Measurements from ENCODE around the gene PIR. TPM values are rescaled to one million over a fixed set of nuclear protein-coding genes. Genes with fewer than 3 reads are reported as not detected.

PIR gene
- total RNA-seq, 1 donor from 2014 or later, result 45.0 TPM

DNA sequence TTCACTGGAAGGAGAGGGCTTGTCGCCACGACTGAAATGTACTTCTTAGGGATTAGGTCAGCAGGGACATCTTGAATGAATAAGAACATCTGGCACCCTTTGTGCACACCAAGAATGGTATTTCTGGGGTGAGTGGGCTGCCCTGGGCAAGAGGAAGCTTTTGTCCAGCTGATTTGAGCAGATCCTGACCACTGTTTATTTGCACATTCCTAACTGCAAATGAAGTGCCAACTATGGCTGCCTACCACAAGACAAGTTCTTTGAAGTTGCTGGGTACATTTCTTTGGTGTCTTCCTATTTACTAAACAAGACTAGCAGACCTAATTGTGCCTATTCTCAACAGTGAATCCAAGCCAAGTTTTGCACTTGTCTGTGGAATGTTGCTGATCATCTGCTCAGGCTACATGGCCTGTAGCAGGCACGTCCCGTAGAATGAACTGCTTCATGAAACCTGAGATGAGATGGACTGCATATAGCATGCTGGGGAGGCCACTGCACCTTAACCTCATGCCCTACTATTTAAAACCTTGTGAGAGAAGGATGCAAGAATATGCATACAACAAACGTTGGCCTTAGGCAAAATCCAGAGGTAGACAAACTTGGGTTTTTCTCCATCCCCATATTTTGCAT, 45.0 kb downstream of the PIR start:
- Histone ChIP-seq H3K9ac (no peak overlapping the region), H2AFZ (replicated peaks) (no peak overlapping the region), H3K27ac (peak overlapping the region; percentile 86), H3K79me2 (ENCODE audit: low read depth) (no peaks in the 10 kb centered on the region), H3K4me3 (no peak overlapping the region), H3K27me3 (no peaks in the 10 kb centered on the region), H3K4me1 (peaks cover 46% of the 10 kb centered on the region), H3K9me3 (ENCODE audit: low read depth) (no peaks in the 10 kb centered on the region), H3K4me2 (peak overlapping the region; percentile 58), H4K20me1 (ENCODE audit: low read depth) (no peaks in the 10 kb centered on the region), H3F3A (ENCODE audit: low read depth) (peaks cover 13% of the 10 kb centered on the region), H3K36me3 (no peaks in the 10 kb centered on the region)
- peaks cover 2% of the 10 kb centered on the region for H3K9me3 Mint-ChIP-seq
- TF ChIP-seq EZH2phosphoT487 (IDR thresholded peaks at IDR 0.05), result no peak
- TF ChIP-seq, protein P1, sequence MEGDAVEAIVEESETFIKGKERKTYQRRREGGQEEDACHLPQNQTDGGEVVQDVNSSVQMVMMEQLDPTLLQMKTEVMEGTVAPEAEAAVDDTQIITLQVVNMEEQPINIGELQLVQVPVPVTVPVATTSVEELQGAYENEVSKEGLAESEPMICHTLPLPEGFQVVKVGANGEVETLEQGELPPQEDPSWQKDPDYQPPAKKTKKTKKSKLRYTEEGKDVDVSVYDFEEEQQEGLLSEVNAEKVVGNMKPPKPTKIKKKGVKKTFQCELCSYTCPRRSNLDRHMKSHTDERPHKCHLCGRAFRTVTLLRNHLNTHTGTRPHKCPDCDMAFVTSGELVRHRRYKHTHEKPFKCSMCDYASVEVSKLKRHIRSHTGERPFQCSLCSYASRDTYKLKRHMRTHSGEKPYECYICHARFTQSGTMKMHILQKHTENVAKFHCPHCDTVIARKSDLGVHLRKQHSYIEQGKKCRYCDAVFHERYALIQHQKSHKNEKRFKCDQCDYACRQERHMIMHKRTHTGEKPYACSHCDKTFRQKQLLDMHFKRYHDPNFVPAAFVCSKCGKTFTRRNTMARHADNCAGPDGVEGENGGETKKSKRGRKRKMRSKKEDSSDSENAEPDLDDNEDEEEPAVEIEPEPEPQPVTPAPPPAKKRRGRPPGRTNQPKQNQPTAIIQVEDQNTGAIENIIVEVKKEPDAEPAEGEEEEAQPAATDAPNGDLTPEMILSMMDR (IDR thresholded peaks at IDR 0.05), result no peak
- no peak for TF ChIP-seq EZH2 (IDR thresholded peaks at IDR 0.05)
- peak; percentile 68 for DNase-seq (ENCODE audit: low spot score)
- H3K4me3 Mint-ChIP-seq, result no peak overlapping the region
- peaks cover 17% of the 10 kb centered on the region for H3K36me3 Mint-ChIP-seq
- peak overlapping the region; percentile 72 for H3K27ac Mint-ChIP-seq
- H3K27me3 Mint-ChIP-seq (ENCODE audit: insufficient read depth, low read depth), result no peaks in the 10 kb centered on the region
- H3K4me1 Mint-ChIP-seq, result peaks cover 18% of the 10 kb centered on the region

DNA sequence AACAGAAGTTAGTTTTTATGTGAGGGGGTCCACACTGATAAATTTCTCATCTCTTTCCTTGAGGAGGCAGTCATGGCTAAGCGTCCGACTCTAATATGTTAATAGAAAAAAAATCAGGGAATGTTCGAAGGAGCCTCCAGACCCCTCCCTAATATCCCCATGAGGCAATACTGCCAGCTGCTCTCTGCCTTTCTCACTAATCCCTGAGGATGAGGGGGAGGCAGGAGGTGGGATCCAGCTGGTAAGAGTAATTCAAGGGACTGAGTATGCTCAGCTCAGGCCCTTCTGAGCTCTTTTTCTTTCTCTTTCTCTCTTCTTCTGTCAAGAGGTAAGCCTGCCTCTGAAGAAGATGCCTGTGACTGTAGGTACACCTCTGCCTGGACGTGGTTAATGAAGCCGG, 51.7 kb downstream of the PIR start:
- H3K27ac Mint-ChIP-seq, result peak overlapping the region; percentile 15
- DNase-seq (ENCODE audit: low spot score), result peak; percentile 42
- Histone ChIP-seq H2AFZ (replicated peaks) (no peak overlapping the region), H3K4me3 (no peak overlapping the region), H3F3A (ENCODE audit: low read depth) (peaks cover 4% of the 10 kb centered on the region), H3K9me3 (ENCODE audit: low read depth) (no peaks in the 10 kb centered on the region), H4K20me1 (ENCODE audit: low read depth) (no peaks in the 10 kb centered on the region), H3K4me1 (peaks cover 19% of the 10 kb centered on the region), H3K79me2 (ENCODE audit: low read depth) (no peaks in the 10 kb centered on the region), H3K27me3 (no peaks in the 10 kb centered on the region), H3K9ac (no peak overlapping the region), H3K27ac (peak overlapping the region; percentile 81), H3K4me2 (peak overlapping the region; percentile 52), H3K36me3 (no peaks in the 10 kb centered on the region)
- TF ChIP-seq, protein P1 (IDR thresholded peaks at IDR 0.05), result no peak
- no peak for TF ChIP-seq EZH2phosphoT487 (IDR thresholded peaks at IDR 0.05)
- no peak for TF ChIP-seq EZH2 (IDR thresholded peaks at IDR 0.05)
- H3K36me3 Mint-ChIP-seq, result peaks cover 16% of the 10 kb centered on the region
- no peak overlapping the region for H3K4me3 Mint-ChIP-seq
- no peaks in the 10 kb centered on the region for H3K27me3 Mint-ChIP-seq (ENCODE audit: insufficient read depth, low read depth)
- peaks cover 9% of the 10 kb centered on the region for H3K4me1 Mint-ChIP-seq
- peaks cover 2% of the 10 kb centered on the region for H3K9me3 Mint-ChIP-seq

GRCh38 chrX:15438332-15438731, 54.8 kb downstream of the PIR start:
- H3K27ac Mint-ChIP-seq, result no peak overlapping the region
- no peaks in the 10 kb centered on the region for H3K36me3 ChIP-seq
- H3K27me3 Mint-ChIP-seq (ENCODE audit: insufficient read depth, low read depth), result no peaks in the 10 kb centered on the region
- no peaks in the 10 kb centered on the region for H3K9me3 Mint-ChIP-seq
- H4K20me1 ChIP-seq (ENCODE audit: low read depth), result no peaks in the 10 kb centered on the region
- peaks cover 4% of the 10 kb centered on the region for H3F3A ChIP-seq (ENCODE audit: low read depth)
- no peaks in the 10 kb centered on the region for H3K79me2 ChIP-seq (ENCODE audit: low read depth)
- H3K4me3 Mint-ChIP-seq, result no peak overlapping the region
- DNase-seq (ENCODE audit: low spot score), result no peak
- H3K36me3 Mint-ChIP-seq, result peaks cover 6% of the 10 kb centered on the region
- no peak overlapping the region for H3K4me3 ChIP-seq
- no peaks in the 10 kb centered on the region for H3K27me3 ChIP-seq
- TF ChIP-seq, protein P1 (IDR thresholded peaks at IDR 0.05), result no peak
- TF ChIP-seq EZH2phosphoT487 (IDR thresholded peaks at IDR 0.05) (no peak), EZH2 (IDR thresholded peaks at IDR 0.05) (no peak)
- H3K4me2 ChIP-seq, result no peak overlapping the region
- H3K9me3 ChIP-seq (ENCODE audit: low read depth), result no peaks in the 10 kb centered on the region
- no peak overlapping the region for H2AFZ ChIP-seq (replicated peaks)
- no peak overlapping the region for H3K27ac ChIP-seq
- peaks cover 9% of the 10 kb centered on the region for H3K4me1 Mint-ChIP-seq
- no peak overlapping the region for H3K9ac ChIP-seq
- peaks cover 13% of the 10 kb centered on the region for H3K4me1 ChIP-seq
